GM12878 (cell line): ENCODE measurements around the gene DENND1C. TPM values are rescaled to one million over a fixed set of nuclear protein-coding genes. Genes with fewer than 3 reads are reported as not detected.

ENCODE experiments used
- ATAC-seq: fragments of 200-7000 bp; cut with Tn5 transposase; 3 replicates; pipeline ENCODE4 v1.9.1; 2020; ENCODE audit warnings: mild to moderate bottlenecking, moderate library complexity
- BruUV-seq: library from RNA; stranded (reverse); fragments of 400-500 nt; replicated peaks from 2 replicates; lab custom pipeline; 2021; lab: Mats Ljungman, UMichigan
- CTCF ChIA-PET: fragments of 300-600 bp; sonication (Branson Sonifier 250); formaldehyde crosslinking; extraction: SDS; loops from one replicate; lab custom pipeline; 2021; ENCODE audit warnings: inconsistent platforms; lab: Yijun Ruan, JAX
- POLR2A ChIA-PET: fragments of 350-600 bp; formaldehyde crosslinking; extraction: SDS; loops from one replicate; lab custom pipeline; 2021; ENCODE audit warnings: inconsistent platforms; lab: Charles Lee
- RAD21 ChIA-PET: fragments of 300-600 bp; sonication (Branson Sonifier 250); formaldehyde crosslinking; loops from one replicate; lab custom pipeline; 2023; ENCODE audit warnings: antibody characterized with exemption; ENCODE audit not compliant: unreplicated experiment; lab: Charles Lee
- SMC1A ChIA-PET: fragments of 300-600 bp; sonication (Branson Sonifier 250); formaldehyde crosslinking; loops from one replicate; lab custom pipeline; 2023; ENCODE audit not compliant: unreplicated experiment, uncharacterized antibody; lab: Charles Lee
- DNase-seq: peaks from one replicate; pipeline ENCODE4 v3.0.0-alpha.2; 2011; ENCODE audit warnings: low read depth, low spot score
- FAIRE-seq: peaks from 3 replicates; lab custom pipeline; 2011; peaks lifted over from hg19 to GRCh38; lab: Jason Lieb, UNC
- H2AFZ ChIP-seq: 2 replicates; pipeline ENCODE4 v1.6.0; 2011; ENCODE audit warnings: low read depth, low read length, control low read depth; ENCODE audit not compliant: control insufficient read depth
- H3K27ac ChIP-seq: 2 replicates; pipeline ENCODE4 v1.5.1; 2011; ENCODE audit warnings: control low read depth; ENCODE audit not compliant: control insufficient read depth, insufficient read depth
- H3K27me3 ChIP-seq, 2 experiments: replicated peaks in 1 of 2; 2 replicates each; pipeline versions ENCODE4 v1.6.0 to v1.6.1; 2011; ENCODE audit warnings: low read length in 1 of 2; ENCODE audit not compliant: control insufficient read depth in 2 of 2, insufficient read depth in 2 of 2
- H3K36me3 ChIP-seq, 2 experiments: 2 replicates each; pipeline ENCODE4 v1.5.1; 2011; ENCODE audit warnings: low read length in 1 of 2; ENCODE audit not compliant: control insufficient read depth in 2 of 2, insufficient read depth in 2 of 2
- H3K4me1 ChIP-seq: 2 replicates; pipeline ENCODE4 v1.6.1; 2011; ENCODE audit warnings: mild to moderate bottlenecking, low read length, moderate library complexity, mixed read lengths; ENCODE audit not compliant: control insufficient read depth, insufficient read depth
- H3K4me2 ChIP-seq: 2 replicates; pipeline ENCODE4 v1.6.0; 2011; ENCODE audit warnings: control low read depth; ENCODE audit not compliant: control insufficient read depth, insufficient read depth
- H3K4me3 ChIP-seq: fragments of 200-600 bp; sonication (generic); 2 replicates; pipeline ENCODE4 v1.5.1; 2016
- H3K79me2 ChIP-seq: 2 replicates; pipeline ENCODE4 v1.6.0; 2011; ENCODE audit warnings: low read length; ENCODE audit not compliant: control insufficient read depth, insufficient read depth
- H3K9ac ChIP-seq: 2 replicates; pipeline ENCODE4 v1.8.0; 2011; ENCODE audit warnings: low read length, control low read depth, mixed read lengths; ENCODE audit not compliant: control insufficient read depth, insufficient read depth
- H3K9me3 ChIP-seq: replicated peaks from 3 replicates; pipeline ENCODE4 v1.5.1; 2011; ENCODE audit warnings: mild to moderate bottlenecking, low read length; ENCODE audit not compliant: control insufficient read depth, insufficient read depth
- H4K20me1 ChIP-seq: 2 replicates; pipeline ENCODE4 v1.6.0; 2011; ENCODE audit not compliant: control insufficient read depth, insufficient read depth
- ASH2L ChIP-seq: fragments of 300-600, 200-600 bp; sonication (generic); IDR thresholded peaks from 2 replicates; pipeline ENCODE4 v1.6.1; 2017; ENCODE audit warnings: low read depth, mild to moderate bottlenecking, borderline replicate concordance
- BMI1 ChIP-seq: fragments of 450-650 bp; IDR thresholded peaks from 2 replicates; pipeline ENCODE4 v1.6.1; 2016; ENCODE audit warnings: mild to moderate bottlenecking, moderate library complexity, borderline replicate concordance
- CHD2 ChIP-seq: IDR thresholded peaks from 2 replicates; pipeline ENCODE4 v1.6.1; 2011; ENCODE audit warnings: low read depth, low read length, improper control_type of control experiment, borderline replicate concordance
- ESRRA ChIP-seq: IDR thresholded peaks from 2 replicates; pipeline ENCODE4 v1.6.1; 2012; ENCODE audit warnings: mild to moderate bottlenecking, low read length, improper control_type of control experiment
- FOXK2 ChIP-seq: fragments of 450-650 bp; IDR thresholded peaks from 2 replicates; pipeline ENCODE4 v1.6.1; 2017; ENCODE audit warnings: mild to moderate bottlenecking, moderate library complexity
- MEF2B ChIP-seq: fragments of 450-650 bp; IDR thresholded peaks from 2 replicates; pipeline ENCODE4 v1.6.1; 2018; ENCODE audit warnings: mild to moderate bottlenecking, moderate library complexity; ENCODE audit not compliant: partially characterized antibody, poor library complexity, severe bottlenecking
- NR2C1 ChIP-seq: fragments of 450-650 bp; IDR thresholded peaks from 2 replicates; pipeline ENCODE4 v1.6.1; 2017; ENCODE audit warnings: antibody characterized with exemption, mild to moderate bottlenecking, moderate library complexity
- SMAD5 ChIP-seq: IDR thresholded peaks from 2 replicates; pipeline ENCODE4 v1.6.1; 2016; ENCODE audit warnings: antibody characterized with exemption, low read depth
- TCF12 ChIP-seq: IDR thresholded peaks from 2 replicates; pipeline ENCODE4 v1.6.1; 2011; ENCODE audit warnings: low read depth, mild to moderate bottlenecking, low read length
- WGBS: methylation state at CpG from one replicate; pipeline ENCODE4 v1.1.6; 2016; ENCODE audit warnings: low lambda C conversion rate; ENCODE audit not compliant: insufficient replicate concordance, insufficient coverage; ENCODE audit errors: missing lambda C conversion rate; 5-methylcytosine and 5-hydroxymethylcytosine counted together
- in situ Hi-C: fragments of 300-500 bp; cut with MboI; formaldehyde crosslinking; loops from 9 replicates; pipeline ENCODE4 v1.14.3; 2018; ENCODE audit warnings: mixed read lengths
- intact Hi-C: fragments of 100-400 bp; cut with micrococcal nuclease; formaldehyde crosslinking; loops from one replicate; pipeline ENCODE4 v1.14.2; 2022; ENCODE audit not compliant: unreplicated experiment
- polyA plus RNA-seq, 11 experiments: library from polyadenylated mRNA; depleted of rRNA in 4 of 11; unstranded in 6 of 11; stranded (reverse) in 5 of 11; fragments of >200 nt; fragmentation: Nextera tagmentation in 4 of 11; fragmentation: Illumina TruSeq in 1 of 11; extraction: Ambion mirVana in 4 of 11; extraction: Trizol in 1 of 11; gene quantifications; 1 replicate in 1 of 11; 2 replicates in 10 of 11; pipeline versions ENCODE4 v1.2.1 to v1.2.3, GENCODE V29; 2011 to 2016; ENCODE audit warnings: inconsistent platforms in 2 of 11, missing spikeins in 2 of 11, low read depth in 1 of 11
- total RNA-seq, 4 experiments: library from RNA; depleted of rRNA in 3 of 4; stranded (reverse); fragments of >200 nt in 3 of 4; fragmentation: Illumina TruSeq in 1 of 4; extraction: Trizol in 1 of 4; gene quantifications; 2 replicates each; pipeline versions ENCODE4 v1.2.1 to v1.2.3, GENCODE V29; 2013 to 2021
- TF ChIP-seq, protein P1 (sequence below): fragments of 450-650 bp; IDR thresholded peaks from 2 replicates; pipeline ENCODE4 v1.6.1; 2014; ENCODE audit warnings: mild to moderate bottlenecking

DENND1C gene
- total and polyA plus RNA-seq, 10 of the 15 experiments (the other 5 are each of a cell fraction or from before 2014, with no cell fraction given) = 2.4 to 54.3 (median 32.7) TPM

DNA sequence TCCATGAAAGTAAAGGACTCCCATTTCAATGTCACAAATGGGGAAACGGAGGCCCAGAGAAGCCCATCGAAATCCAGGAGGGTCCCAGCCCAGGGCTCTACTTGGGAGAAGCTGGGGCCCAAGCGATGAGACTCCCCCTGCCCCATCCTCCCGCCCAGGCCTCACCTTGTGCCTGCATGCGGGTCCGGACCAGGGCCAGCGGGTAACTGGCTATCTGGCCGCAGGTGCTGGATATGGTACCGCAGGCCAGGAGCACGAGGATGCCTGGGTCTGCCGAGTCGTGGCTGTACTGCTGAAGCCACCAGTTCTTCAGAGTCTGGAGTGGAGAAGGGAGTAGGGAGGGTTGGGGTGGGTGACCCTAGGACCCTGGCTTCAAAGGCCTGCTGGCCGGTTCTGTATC lies 37.6 kb downstream of the DENND1C start:
- Histone ChIP-seq H3K79me2 (no peaks in the 10 kb centered on the region), H3K4me3 (no peak overlapping the region), H4K20me1 (no peaks in the 10 kb centered on the region), H3K9ac (no peak overlapping the region), H3K9me3 (no peaks in the 10 kb centered on the region; the same call in 2 of the 3 replicates), H3K27ac (no peak overlapping the region), H3K4me2 (no peak overlapping the region), H3K36me3 (peaks cover 0 to 3% of the 10 kb centered on the region in 2 experiments; a peak in 2 of 4 replicates), H3K4me1 (no peaks in the 10 kb centered on the region), H2AFZ (no peak overlapping the region), H3K27me3 (no peaks in the 10 kb centered on the region)
- in situ Hi-C loops = no loop called here
- POLR2A ChIA-PET = no interaction called here
- FAIRE-seq (no peak), ATAC-seq (no peak), DNase-seq (no peak)
- 94% methylated on average over 12 of the region's 13 CpGs for WGBS
- intact Hi-C loops = no loop called here
- CTCF ChIA-PET = no interaction called here
- RAD21 ChIA-PET = no interaction called here
- SMC1A ChIA-PET = no interaction called here
- BruUV-seq = no TSS peak
- TF ChIP-seq MEF2B (no peak), BMI1 (no peak), CHD2 (no peak), FOXK2 (no peak), SMAD5 (no peak), TCF12 (no peak), ESRRA (no peak), ASH2L (no peak), NR2C1 (no peak)
- TF ChIP-seq, protein P1, sequence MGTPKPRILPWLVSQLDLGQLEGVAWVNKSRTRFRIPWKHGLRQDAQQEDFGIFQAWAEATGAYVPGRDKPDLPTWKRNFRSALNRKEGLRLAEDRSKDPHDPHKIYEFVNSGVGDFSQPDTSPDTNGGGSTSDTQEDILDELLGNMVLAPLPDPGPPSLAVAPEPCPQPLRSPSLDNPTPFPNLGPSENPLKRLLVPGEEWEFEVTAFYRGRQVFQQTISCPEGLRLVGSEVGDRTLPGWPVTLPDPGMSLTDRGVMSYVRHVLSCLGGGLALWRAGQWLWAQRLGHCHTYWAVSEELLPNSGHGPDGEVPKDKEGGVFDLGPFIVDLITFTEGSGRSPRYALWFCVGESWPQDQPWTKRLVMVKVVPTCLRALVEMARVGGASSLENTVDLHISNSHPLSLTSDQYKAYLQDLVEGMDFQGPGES = no peak
